HUES64 (cell line): ENCODE data around the gene SPON2.

ENCODE experiments used
- H3K27ac ChIP-seq: 2 replicates; pipeline ENCODE4 v1.7.0; 2013; ENCODE audit warnings: low read depth, low read length, inconsistent platforms
- H3K27me3 ChIP-seq: 2 replicates; pipeline ENCODE4 v1.6.1; 2013; ENCODE audit warnings: mild to moderate bottlenecking, low read length; ENCODE audit not compliant: insufficient read depth
- H3K36me3 ChIP-seq: 2 replicates; pipeline ENCODE4 v1.6.1; 2013; ENCODE audit warnings: mild to moderate bottlenecking, low read length; ENCODE audit not compliant: insufficient read depth
- H3K4me1 ChIP-seq: 2 replicates; pipeline ENCODE4 v1.6.1; 2013; ENCODE audit warnings: mild to moderate bottlenecking, low read length, moderate library complexity; ENCODE audit not compliant: insufficient read depth
- H3K4me3 ChIP-seq: 2 replicates; pipeline ENCODE4 v1.5.1; 2013; ENCODE audit warnings: mild to moderate bottlenecking, low read length, moderate library complexity
- H3K9ac ChIP-seq: 2 replicates; pipeline ENCODE4 v1.6.1; 2013; ENCODE audit warnings: mild to moderate bottlenecking, low read depth, low read length
- H3K9me3 ChIP-seq: 2 replicates; pipeline ENCODE4 v1.6.1; 2013; ENCODE audit warnings: low read depth, low read length; ENCODE audit not compliant: insufficient read depth
- WGBS: fragments of 150-250, 120-280 bp; methylation state at CpG from one replicate; pipeline ENCODE4 v1.1.7; 2013; ENCODE audit warnings: missing lambda C conversion rate; 5-methylcytosine and 5-hydroxymethylcytosine counted together

Gene SPON2

GRCh38 chr4:1177274-1178141, 5.1 kb upstream of the SPON2 start:
- 88% methylated on average over 28 of the region's 28 CpGs for WGBS
- Histone ChIP-seq H3K4me3 (no peak overlapping the region), H3K27ac (no peak overlapping the region), H3K36me3 (no peaks in the 10 kb centered on the region), H3K9ac (no peak overlapping the region), H3K9me3 (peaks cover 20% of the 10 kb centered on the region), H3K4me1 (no peaks in the 10 kb centered on the region), H3K27me3 (peaks cover 21% of the 10 kb centered on the region)

GRCh38 chr4:1176398-1177273, 4.3 kb upstream of the SPON2 start:
- H3K27me3 ChIP-seq: peaks cover 29% of the 10 kb centered on the region
- H3K4me3 ChIP-seq: no peak overlapping the region
- WGBS: 94% methylated on average over 1 of the region's 1 CpG
- H3K9ac ChIP-seq: no peak overlapping the region
- H3K4me1 ChIP-seq: no peaks in the 10 kb centered on the region
- H3K9me3 ChIP-seq: peaks cover 17% of the 10 kb centered on the region
- H3K36me3 ChIP-seq: no peaks in the 10 kb centered on the region
- no peak overlapping the region for H3K27ac ChIP-seq

DNA sequence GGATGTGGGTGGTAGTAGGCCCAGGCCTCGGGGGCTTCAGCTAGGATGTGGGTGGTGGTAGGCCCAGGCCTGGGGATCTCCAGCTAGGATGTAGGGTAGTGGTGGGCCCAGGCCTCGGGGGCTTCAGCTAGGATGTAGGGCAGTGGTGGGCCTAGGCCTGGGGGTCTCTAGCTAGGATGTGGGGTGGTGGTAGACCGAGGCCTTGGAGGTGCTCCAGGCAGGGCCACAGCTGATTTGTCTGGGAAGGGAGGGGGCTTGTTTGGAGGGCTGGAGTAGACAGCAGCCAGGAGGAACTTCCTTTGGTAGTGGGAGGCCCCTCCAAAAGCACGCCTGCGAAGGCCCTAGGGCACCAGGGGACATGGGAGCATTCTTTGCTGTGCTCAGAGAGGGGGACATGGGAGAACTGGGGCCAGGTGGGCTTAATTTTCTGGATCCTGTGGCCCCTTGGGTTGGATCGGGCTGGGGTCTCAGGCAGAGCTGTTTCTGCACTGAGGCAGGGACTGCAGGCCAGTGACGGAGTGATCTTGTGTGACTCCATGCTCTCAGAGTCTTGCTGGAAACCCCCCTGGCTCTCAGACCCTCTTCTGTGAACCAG, 3.3 kb upstream of the SPON2 start:
- no peak overlapping the region for H3K27ac ChIP-seq
- H3K36me3 ChIP-seq: no peaks in the 10 kb centered on the region
- H3K9ac ChIP-seq: no peak overlapping the region
- no peaks in the 10 kb centered on the region for H3K4me1 ChIP-seq
- H3K9me3 ChIP-seq: peaks cover 8% of the 10 kb centered on the region
- WGBS: 91% methylated on average over 7 of the region's 7 CpGs
- no peak overlapping the region for H3K4me3 ChIP-seq
- H3K27me3 ChIP-seq: peaks cover 38% of the 10 kb centered on the region

GRCh38 chr4:1174941-1175634, 2.7 kb upstream of the SPON2 start:
- no peaks in the 10 kb centered on the region for H3K4me1 ChIP-seq
- H3K36me3 ChIP-seq: no peaks in the 10 kb centered on the region
- 92% methylated on average over 20 of the region's 20 CpGs for WGBS
- no peak overlapping the region for H3K9ac ChIP-seq
- peaks cover 45% of the 10 kb centered on the region for H3K27me3 ChIP-seq
- H3K9me3 ChIP-seq: peaks cover 3% of the 10 kb centered on the region
- H3K27ac ChIP-seq: no peak overlapping the region
- H3K4me3 ChIP-seq: no peak overlapping the region

- Histone ChIP-seq H3K27ac (no peak overlapping the region), H3K36me3 (no peaks in the 10 kb centered on the region), H3K27me3 (peaks cover 64% of the 10 kb centered on the region), H3K4me1 (no peaks in the 10 kb centered on the region), H3K9me3 (no peaks in the 10 kb centered on the region), H3K9ac (no peak overlapping the region), H3K4me3 (no peak overlapping the region)
- WGBS: 64% methylated on average over 20 of the region's 20 CpGs
Measured at GRCh38 chr4:1172971-1173757, 781 bp upstream of the SPON2 start.

DNA sequence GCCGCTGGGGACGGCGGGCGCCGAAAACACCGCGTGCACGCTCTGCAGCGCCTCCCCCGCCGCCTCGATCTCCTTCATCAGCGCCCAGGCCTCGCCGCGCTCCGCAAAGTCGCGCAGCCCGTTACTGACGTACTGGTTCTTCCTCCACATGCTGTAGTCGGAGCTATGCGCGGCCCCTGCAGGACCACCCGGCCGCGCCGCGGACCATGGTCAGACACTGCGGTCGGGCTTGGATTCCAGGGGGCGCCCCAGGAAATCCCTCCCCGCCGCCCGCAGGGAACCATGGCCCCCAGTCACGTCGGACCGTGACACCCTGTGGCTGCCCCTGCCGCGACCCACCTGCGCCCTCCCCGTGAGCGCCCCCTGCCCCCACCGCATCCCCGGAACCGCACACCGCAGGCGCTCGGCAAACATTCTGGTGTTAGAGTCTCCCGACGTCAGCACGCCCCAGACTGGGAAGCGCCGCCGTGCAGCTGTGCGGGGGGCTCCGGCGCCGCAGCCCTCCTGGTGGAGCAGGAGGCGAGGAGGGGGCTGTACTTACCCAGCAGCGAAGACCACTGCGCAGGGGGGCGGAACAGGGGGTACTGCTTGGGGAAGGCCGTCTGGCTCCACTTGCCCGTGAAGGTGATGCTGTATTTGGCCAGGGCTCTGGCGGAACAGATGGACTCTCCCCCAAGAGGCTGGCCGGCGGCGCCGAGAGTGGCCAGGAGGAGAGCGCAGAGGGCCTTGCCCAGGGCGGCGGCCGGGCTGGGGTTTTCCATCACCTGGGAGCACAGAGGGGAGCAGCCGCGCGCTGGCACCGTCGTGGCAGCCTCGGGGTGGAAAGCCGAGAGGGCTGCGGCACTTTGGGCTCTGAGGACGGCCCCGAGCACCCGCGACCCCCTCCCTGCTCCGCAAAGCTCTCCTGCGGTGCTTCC, 814 bp downstream of the SPON2 start:
- 5% methylated on average over 88 of the region's 88 CpGs for WGBS
- Histone ChIP-seq H3K9me3 (no peaks in the 10 kb centered on the region), H3K4me3 (peak overlapping the region; percentile 45), H3K4me1 (no peaks in the 10 kb centered on the region), H3K27me3 (peaks cover 79% of the 10 kb centered on the region), H3K27ac (no peak overlapping the region), H3K9ac (no peak overlapping the region), H3K36me3 (no peaks in the 10 kb centered on the region)

GRCh38 chr4:1170976-1171310, 1.4 kb downstream of the SPON2 start:
- Histone ChIP-seq H3K36me3 (no peaks in the 10 kb centered on the region), H3K4me3 (peak overlapping the region; percentile 35; the same call in 1 of the 2 replicates), H3K9me3 (no peaks in the 10 kb centered on the region), H3K4me1 (no peaks in the 10 kb centered on the region), H3K27ac (no peak overlapping the region), H3K9ac (no peak overlapping the region), H3K27me3 (peaks cover 85% of the 10 kb centered on the region)
- WGBS: 24% methylated on average over 42 of the region's 42 CpGs

- Histone ChIP-seq H3K9ac (no peak overlapping the region), H3K9me3 (no peaks in the 10 kb centered on the region), H3K27me3 (peaks cover 88% of the 10 kb centered on the region), H3K36me3 (no peaks in the 10 kb centered on the region), H3K4me1 (no peaks in the 10 kb centered on the region), H3K4me3 (no peak overlapping the region), H3K27ac (no peak overlapping the region)
- WGBS: 82% methylated on average over 37 of the region's 37 CpGs
Measured at GRCh38 chr4:1170156-1170975, 2.0 kb downstream of the SPON2 start.

GRCh38 chr4:1169691-1170096, 2.7 kb downstream of the SPON2 start:
- peaks cover 85% of the 10 kb centered on the region for H3K27me3 ChIP-seq

More at GRCh38 chr4:1169691-1170096, 2.7 kb downstream of the SPON2 start:
- 79% methylated on average over 13 of the region's 13 CpGs for WGBS
- Histone ChIP-seq H3K9ac (no peak overlapping the region), H3K4me1 (no peaks in the 10 kb centered on the region), H3K27ac (no peak overlapping the region), H3K9me3 (no peaks in the 10 kb centered on the region), H3K4me3 (no peak overlapping the region), H3K36me3 (no peaks in the 10 kb centered on the region)
